SK-N-MC (cell line): ENCODE measurements around the gene VAV3.

Experiments
- EZH2 ChIP-seq: fragments of 200-600 bp; sonication (generic); IDR thresholded peaks from one replicate; pipeline ENCODE4 v1.6.1; 2017; ENCODE audit warnings: antibody characterized with exemption
- FOXP2 ChIP-seq: optimal IDR thresholded peaks from 2 replicates; pipeline ENCODE3; 2011; ENCODE audit warnings: mild to moderate bottlenecking, moderate library complexity; ENCODE audit not compliant: insufficient read depth; ENCODE audit errors: extremely low read length, control extremely low read depth
- POLR2AphosphoS5 ChIP-seq: IDR thresholded peaks from 2 replicates; pipeline ENCODE4 v1.6.1; 2012; ENCODE audit warnings: mild to moderate bottlenecking, low read depth, low read length, borderline replicate concordance

DNA sequence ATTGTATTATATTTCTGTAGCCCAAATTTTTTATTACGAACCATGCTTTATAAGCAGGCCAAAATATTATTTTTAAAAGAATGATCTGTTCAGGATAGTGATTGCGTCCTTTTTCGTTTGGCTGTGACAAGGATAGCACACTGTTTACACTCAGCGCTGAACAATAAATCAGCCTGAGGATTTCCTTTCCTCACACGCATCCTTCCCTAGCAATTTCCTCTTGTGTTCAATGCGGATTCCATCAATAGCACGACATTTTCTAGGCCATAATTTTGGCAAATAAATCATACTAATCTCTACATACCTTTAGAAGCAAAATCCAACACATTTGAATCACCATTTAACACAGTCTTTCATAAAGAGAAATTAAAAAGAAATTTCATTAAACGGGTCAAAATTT lies 1.6 kb upstream of the VAV3 start:
- TF ChIP-seq POLR2AphosphoS5: no peak
- TF ChIP-seq EZH2: no peak
- no peak for TF ChIP-seq FOXP2
